ENCODE data around the gene WDTC1. TPM values are rescaled to one million over a fixed set of nuclear protein-coding genes. Genes with fewer than 3 reads are reported as not detected.

WDTC1 gene
- total and polyA plus RNA-seq, 9 of the 15 experiments (the other 6 are each of a cell fraction or from before 2014, with no cell fraction given) = 0.18 to 32.3 (median 8.8) TPM

DNA sequence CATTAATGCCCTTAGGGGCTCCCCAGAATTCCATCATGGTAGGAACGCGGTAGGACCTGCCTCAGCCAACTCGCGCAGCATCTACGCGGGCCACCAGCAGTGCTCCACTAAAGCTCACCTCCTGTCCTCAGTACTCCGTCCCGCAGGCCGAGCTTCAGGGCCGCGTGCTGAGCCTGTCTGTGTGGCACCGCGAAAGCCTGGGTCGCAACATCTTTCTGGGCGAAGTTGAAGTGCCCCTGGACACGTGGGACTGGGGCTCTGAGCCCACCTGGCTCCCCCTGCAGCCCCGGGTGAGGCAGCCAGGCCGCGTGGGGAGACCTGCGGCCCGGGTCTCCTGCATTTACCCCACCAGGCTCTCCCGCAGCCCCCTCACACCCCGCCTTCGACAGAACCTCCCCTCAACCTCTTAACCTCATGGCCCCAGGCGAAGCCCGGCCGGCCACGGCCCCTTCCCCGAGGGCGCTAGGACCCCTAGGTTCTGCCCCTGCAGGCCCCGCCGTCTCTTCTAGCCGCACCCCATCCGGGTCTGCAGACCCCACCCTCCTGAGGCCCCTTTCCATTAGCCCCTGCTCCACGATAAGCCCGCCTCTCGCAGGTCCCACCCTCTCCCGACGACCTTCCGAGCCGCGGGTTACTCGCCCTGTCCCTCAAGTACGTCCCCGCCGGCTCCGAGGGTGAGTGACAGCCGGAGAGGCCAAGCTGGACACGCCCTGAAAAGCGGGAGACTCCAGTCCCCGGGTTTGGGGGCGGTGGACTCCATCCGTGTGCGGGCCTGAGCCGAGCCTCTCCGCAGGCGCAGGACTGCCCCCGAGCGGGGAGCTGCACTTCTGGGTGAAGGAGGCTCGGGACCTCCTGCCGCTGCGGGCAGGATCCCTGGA lies 116.5 kb downstream of the WDTC1 start (continued):
- TF ChIP-seq, protein P1, sequence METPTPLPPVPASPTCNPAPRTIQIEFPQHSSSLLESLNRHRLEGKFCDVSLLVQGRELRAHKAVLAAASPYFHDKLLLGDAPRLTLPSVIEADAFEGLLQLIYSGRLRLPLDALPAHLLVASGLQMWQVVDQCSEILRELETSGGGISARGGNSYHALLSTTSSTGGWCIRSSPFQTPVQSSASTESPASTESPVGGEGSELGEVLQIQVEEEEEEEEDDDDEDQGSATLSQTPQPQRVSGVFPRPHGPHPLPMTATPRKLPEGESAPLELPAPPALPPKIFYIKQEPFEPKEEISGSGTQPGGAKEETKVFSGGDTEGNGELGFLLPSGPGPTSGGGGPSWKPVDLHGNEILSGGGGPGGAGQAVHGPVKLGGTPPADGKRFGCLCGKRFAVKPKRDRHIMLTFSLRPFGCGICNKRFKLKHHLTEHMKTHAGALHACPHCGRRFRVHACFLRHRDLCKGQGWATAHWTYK (CRISPR knock-in tag; IDR thresholded peaks at IDR 0.05) = no peak
- TF ChIP-seq ZNF316 (IDR thresholded peaks at IDR 0.05) (no peak), KDM1A (IDR thresholded peaks at IDR 0.05) (no peak), ZNF146 (CRISPR knock-in tag; IDR thresholded peaks at IDR 0.05; ENCODE audit: unreplicated experiment) (no peak), SMARCE1 (IDR thresholded peaks at IDR 0.05) (no peak), ZNF232 (CRISPR knock-in tag; IDR thresholded peaks at IDR 0.05) (no peak), GTF2E2 (tag; IDR thresholded peaks at IDR 0.05) (no peak), POLR2A (conservative IDR thresholded peaks at IDR 0.05) (peak; percentile 27; the same call in 1 of the 2 replicates), ZBTB2 (IDR thresholded peaks at IDR 0.05) (0 out of 2 replicates have a peak, but pooled peaks have one; percentile 8), CBX8 (IDR thresholded peaks at IDR 0.05; ENCODE audit: borderline replicate concordance, extremely low read depth, low read depth, low read length, poor library complexity, severe bottlenecking) (no peak), ZNF24 (IDR thresholded peaks at IDR 0.05) (no peak), IRF1 (CRISPR knock-in tag; IDR thresholded peaks at IDR 0.05; ENCODE audit: borderline replicate concordance) (no peak), MEIS2 (IDR thresholded peaks at IDR 0.05; ENCODE audit: partially characterized antibody) (peak; percentile 75), SP1 (CRISPR knock-in tag; IDR thresholded peaks at IDR 0.05) (no peak), THRAP3 (IDR thresholded peaks at IDR 0.05; ENCODE audit: borderline replicate concordance) (0 out of 2 replicates have a peak, but pooled peaks have one; percentile 8), SOX6 (IDR thresholded peaks at IDR 0.05) (no peak), GATAD2A (IDR thresholded peaks at IDR 0.05) (peak; percentile 79; the same call in 1 of the 2 replicates), STAT5A (IDR thresholded peaks at IDR 0.05; ENCODE audit: borderline replicate concordance, low read length) (no peak), NR1H2 (CRISPR knock-in tag; IDR thresholded peaks at IDR 0.05) (no peak), PHB (CRISPR knock-in tag; IDR thresholded peaks at IDR 0.05) (no peak), RB1 (IDR thresholded peaks at IDR 0.05; ENCODE audit: low read depth) (peak; percentile 86), HNRNPL (IDR thresholded peaks at IDR 0.05; ENCODE audit: low read depth, low read length) (no peak)
- TF ChIP-seq, protein P2, sequence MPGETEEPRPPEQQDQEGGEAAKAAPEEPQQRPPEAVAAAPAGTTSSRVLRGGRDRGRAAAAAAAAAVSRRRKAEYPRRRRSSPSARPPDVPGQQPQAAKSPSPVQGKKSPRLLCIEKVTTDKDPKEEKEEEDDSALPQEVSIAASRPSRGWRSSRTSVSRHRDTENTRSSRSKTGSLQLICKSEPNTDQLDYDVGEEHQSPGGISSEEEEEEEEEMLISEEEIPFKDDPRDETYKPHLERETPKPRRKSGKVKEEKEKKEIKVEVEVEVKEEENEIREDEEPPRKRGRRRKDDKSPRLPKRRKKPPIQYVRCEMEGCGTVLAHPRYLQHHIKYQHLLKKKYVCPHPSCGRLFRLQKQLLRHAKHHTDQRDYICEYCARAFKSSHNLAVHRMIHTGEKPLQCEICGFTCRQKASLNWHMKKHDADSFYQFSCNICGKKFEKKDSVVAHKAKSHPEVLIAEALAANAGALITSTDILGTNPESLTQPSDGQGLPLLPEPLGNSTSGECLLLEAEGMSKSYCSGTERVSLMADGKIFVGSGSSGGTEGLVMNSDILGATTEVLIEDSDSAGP (CRISPR knock-in tag; IDR thresholded peaks at IDR 0.05) = no peak
- TF ChIP-seq, protein P3, sequence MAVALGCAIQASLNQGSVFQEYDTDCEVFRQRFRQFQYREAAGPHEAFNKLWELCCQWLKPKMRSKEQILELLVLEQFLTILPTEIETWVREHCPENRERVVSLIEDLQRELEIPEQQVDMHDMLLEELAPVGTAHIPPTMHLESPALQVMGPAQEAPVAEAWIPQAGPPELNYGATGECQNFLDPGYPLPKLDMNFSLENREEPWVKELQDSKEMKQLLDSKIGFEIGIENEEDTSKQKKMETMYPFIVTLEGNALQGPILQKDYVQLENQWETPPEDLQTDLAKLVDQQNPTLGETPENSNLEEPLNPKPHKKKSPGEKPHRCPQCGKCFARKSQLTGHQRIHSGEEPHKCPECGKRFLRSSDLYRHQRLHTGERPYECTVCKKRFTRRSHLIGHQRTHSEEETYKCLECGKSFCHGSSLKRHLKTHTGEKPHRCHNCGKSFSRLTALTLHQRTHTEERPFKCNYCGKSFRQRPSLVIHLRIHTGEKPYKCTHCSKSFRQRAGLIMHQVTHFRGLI (CRISPR knock-in tag; IDR thresholded peaks at IDR 0.05) = no peak

All from K562 (cell line).